Measurements from ENCODE around the gene CDH4. TPM values are rescaled to one million over a fixed set of nuclear protein-coding genes. Genes with fewer than 3 reads are reported as not detected.

The CDH4 gene
- total RNA-seq, 4 donors from 2014 or later: 0.71 to 4.2 (median 2.9) TPM

- intact Hi-C loops (cut with DNase I; ENCODE audit: low total_unique reads): no loop called here
- no peak for DNase-seq (ENCODE audit: low spot score in 2 of 2)
- no peak overlapping the region for H3K4me3 ChIP-seq (ENCODE audit: low read depth, poor library complexity, severe bottlenecking)
- 85% methylated on average over 25 of the region's 25 CpGs for WGBS, 2 donors
- TF ChIP-seq, protein P1, sequence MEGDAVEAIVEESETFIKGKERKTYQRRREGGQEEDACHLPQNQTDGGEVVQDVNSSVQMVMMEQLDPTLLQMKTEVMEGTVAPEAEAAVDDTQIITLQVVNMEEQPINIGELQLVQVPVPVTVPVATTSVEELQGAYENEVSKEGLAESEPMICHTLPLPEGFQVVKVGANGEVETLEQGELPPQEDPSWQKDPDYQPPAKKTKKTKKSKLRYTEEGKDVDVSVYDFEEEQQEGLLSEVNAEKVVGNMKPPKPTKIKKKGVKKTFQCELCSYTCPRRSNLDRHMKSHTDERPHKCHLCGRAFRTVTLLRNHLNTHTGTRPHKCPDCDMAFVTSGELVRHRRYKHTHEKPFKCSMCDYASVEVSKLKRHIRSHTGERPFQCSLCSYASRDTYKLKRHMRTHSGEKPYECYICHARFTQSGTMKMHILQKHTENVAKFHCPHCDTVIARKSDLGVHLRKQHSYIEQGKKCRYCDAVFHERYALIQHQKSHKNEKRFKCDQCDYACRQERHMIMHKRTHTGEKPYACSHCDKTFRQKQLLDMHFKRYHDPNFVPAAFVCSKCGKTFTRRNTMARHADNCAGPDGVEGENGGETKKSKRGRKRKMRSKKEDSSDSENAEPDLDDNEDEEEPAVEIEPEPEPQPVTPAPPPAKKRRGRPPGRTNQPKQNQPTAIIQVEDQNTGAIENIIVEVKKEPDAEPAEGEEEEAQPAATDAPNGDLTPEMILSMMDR (IDR thresholded peaks at IDR 0.05): no peak
- no peak for TF ChIP-seq POLR2A (IDR thresholded peaks at IDR 0.05)
Observed at GRCh38 chr20:61816606-61817460, 564.8 kb downstream of the CDH4 start.

GRCh38 chr20:61817575-61817974 is 565.5 kb downstream of the CDH4 start:
- intact Hi-C loops (cut with DNase I; ENCODE audit: low total_unique reads): no loop called here
- 82 to 85% methylated on average over 13 of the region's 13 CpGs for WGBS, 2 donors
- no peak for DNase-seq (ENCODE audit: low spot score in 2 of 2)
- no peak for TF ChIP-seq POLR2A (IDR thresholded peaks at IDR 0.05)
- TF ChIP-seq, protein P1 (IDR thresholded peaks at IDR 0.05): no peak
- no peak overlapping the region for H3K4me3 ChIP-seq (ENCODE audit: low read depth, poor library complexity, severe bottlenecking)

- TF ChIP-seq, protein P1 (IDR thresholded peaks at IDR 0.05): no peak
- no peak for TF ChIP-seq POLR2A (IDR thresholded peaks at IDR 0.05)
- no peak overlapping the region for H3K4me3 ChIP-seq (ENCODE audit: low read depth, poor library complexity, severe bottlenecking)
- WGBS, 2 donors: 83 to 88% methylated on average over 32 of the region's 32 CpGs
- intact Hi-C loops (cut with DNase I; ENCODE audit: low total_unique reads): no loop called here
- DNase-seq (ENCODE audit: low spot score in 2 of 2): no peak
Observed at GRCh38 chr20:61818746-61819573, 566.9 kb downstream of the CDH4 start.

- intact Hi-C loops (cut with DNase I; ENCODE audit: low total_unique reads): no loop called here
- DNase-seq (ENCODE audit: low spot score in 2 of 2): no peak
- 73 to 80% methylated on average over 3 of the region's 3 CpGs for WGBS, 2 donors
- H3K4me3 ChIP-seq (ENCODE audit: low read depth, poor library complexity, severe bottlenecking): no peak overlapping the region
- TF ChIP-seq POLR2A (IDR thresholded peaks at IDR 0.05): no peak
- TF ChIP-seq, protein P1 (IDR thresholded peaks at IDR 0.05): no peak
Observed at GRCh38 chr20:61819574-61819846, 567.4 kb downstream of the CDH4 start.

DNA sequence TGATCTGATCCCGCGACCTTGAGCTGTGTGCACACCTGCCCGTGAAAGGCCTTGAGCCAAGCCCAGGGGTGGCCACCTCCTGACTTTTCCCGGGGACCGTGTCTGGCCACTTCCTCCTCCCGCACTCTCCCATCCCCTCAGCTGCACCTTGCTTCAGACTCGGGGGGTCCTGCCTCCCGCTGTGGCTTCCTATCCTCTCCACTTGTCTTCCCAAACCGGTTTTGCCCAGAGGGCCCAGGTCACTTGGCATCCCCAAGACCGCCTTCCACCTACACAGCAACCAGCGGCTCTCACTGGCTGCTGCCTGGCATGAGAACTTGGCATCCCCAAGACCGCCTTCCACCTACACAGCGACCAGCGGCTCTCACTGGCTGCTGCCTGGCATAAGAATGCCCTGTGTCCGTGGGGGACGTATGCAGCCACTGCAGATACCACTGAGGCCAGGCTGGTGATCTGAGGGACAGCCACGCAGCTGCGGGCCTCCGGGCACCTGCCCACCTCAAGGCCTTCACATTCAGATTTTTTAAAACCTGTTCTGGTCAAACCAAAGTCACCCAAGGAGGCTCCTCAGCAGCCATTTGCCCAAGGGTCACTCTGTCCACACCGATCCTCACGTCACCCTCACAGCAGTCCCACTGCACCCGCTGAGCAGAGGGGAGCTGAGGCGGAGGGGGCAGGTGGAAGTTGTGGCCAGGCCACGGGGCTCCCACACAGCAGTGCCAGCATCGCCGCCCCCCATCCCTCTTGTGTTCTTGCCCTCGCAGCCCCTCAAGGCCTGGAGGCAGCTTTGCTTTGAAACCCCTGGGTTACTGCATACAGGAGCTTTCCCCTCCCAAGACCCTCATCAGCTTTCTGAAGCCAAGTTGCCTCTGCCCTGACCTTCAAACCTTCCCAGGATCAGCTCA is 568.1 kb downstream of the CDH4 start:
- TF ChIP-seq POLR2A (IDR thresholded peaks at IDR 0.05): no peak
- TF ChIP-seq, protein P1 (IDR thresholded peaks at IDR 0.05): no peak
- intact Hi-C loops (cut with DNase I; ENCODE audit: low total_unique reads): no loop called here
- H3K4me3 ChIP-seq (ENCODE audit: low read depth, poor library complexity, severe bottlenecking): no peak overlapping the region
- WGBS, 2 donors: 84 to 85% methylated on average over 27 of the region's 27 CpGs
- DNase-seq (ENCODE audit: low spot score in 2 of 2): no peak
